ENCODE measurements around the gene LRFN5. TPM values are rescaled to one million over a fixed set of nuclear protein-coding genes. Genes with fewer than 3 reads are reported as not detected.

LRFN5 gene
- total and polyA plus RNA-seq, 7 experiments from 2014 or later: not detected

- POLR2A ChIA-PET: no interaction called here
- no peaks in the 10 kb centered on the region for H3K36me3 ChIP-seq (ENCODE audit: control insufficient read depth in 2 of 3, insufficient read depth in 3 of 3, low read length in 3 of 3)
- Mint-ChIP-seq H3K27me3 (peaks cover 0 to 12% (median 9%) of the 10 kb centered on the region in 5 donors), H3K9me3 (no peaks in the 10 kb centered on the region), H3K36me3 (no peaks in the 10 kb centered on the region), H3K4me3 (no peak overlapping the region), H3K27ac (no peak overlapping the region), H3K4me1 (no peaks in the 10 kb centered on the region)
- intact Hi-C loops (cut with micrococcal nuclease): no loop called here
- ATAC-seq: no peak
- DNase-seq: no peak
- no peaks in the 10 kb centered on the region for H3K9me3 ChIP-seq (ENCODE audit: control insufficient read depth in 2 of 3, low read length in 3 of 3)
- CTCF ChIA-PET: no interaction called here
- no peaks in the 10 kb centered on the region for H3K27me3 ChIP-seq (ENCODE audit: control insufficient read depth in 2 of 2, insufficient read depth in 2 of 2, low read length in 2 of 2)
- no peak overlapping the region for H3K4me3 ChIP-seq (ENCODE audit: low read length)
- H3K27ac ChIP-seq (ENCODE audit: low read depth, low read length): no peak overlapping the region
- no peaks in the 10 kb centered on the region for H3K4me1 ChIP-seq (ENCODE audit: control insufficient read depth in 2 of 2, insufficient read depth in 2 of 2, low read length in 2 of 2)
These were observed 27.6 kb downstream of the LRFN5 start for GRCh38 chr14:41634286-41634685.

GRCh38 chr14:41636492-41637392, 30.1 kb downstream of the LRFN5 start:
- ATAC-seq: no peak
- CTCF ChIA-PET: no interaction called here
- Mint-ChIP-seq H3K36me3 (no peaks in the 10 kb centered on the region), H3K4me1 (no peaks in the 10 kb centered on the region), H3K27me3 (peaks cover 0 to 6% (median 3%) of the 10 kb centered on the region in 5 donors), H3K4me3 (no peak overlapping the region), H3K27ac (no peak overlapping the region), H3K9me3 (no peaks in the 10 kb centered on the region)
- Histone ChIP-seq H3K4me1 (ENCODE audit: control insufficient read depth in 2 of 2, insufficient read depth in 2 of 2, low read length in 2 of 2) (no peaks in the 10 kb centered on the region), H3K36me3 (ENCODE audit: control insufficient read depth in 2 of 3, insufficient read depth in 3 of 3, low read length in 3 of 3) (no peaks in the 10 kb centered on the region), H3K4me3 (ENCODE audit: low read length) (no peak overlapping the region), H3K27ac (ENCODE audit: low read depth, low read length) (no peak overlapping the region), H3K9me3 (ENCODE audit: control insufficient read depth in 2 of 3, low read length in 3 of 3) (no peaks in the 10 kb centered on the region), H3K27me3 (ENCODE audit: control insufficient read depth in 2 of 2, insufficient read depth in 2 of 2, low read length in 2 of 2) (no peaks in the 10 kb centered on the region)
- intact Hi-C loops (cut with micrococcal nuclease): no loop called here
- POLR2A ChIA-PET: no interaction called here
- no peak for DNase-seq

DNA sequence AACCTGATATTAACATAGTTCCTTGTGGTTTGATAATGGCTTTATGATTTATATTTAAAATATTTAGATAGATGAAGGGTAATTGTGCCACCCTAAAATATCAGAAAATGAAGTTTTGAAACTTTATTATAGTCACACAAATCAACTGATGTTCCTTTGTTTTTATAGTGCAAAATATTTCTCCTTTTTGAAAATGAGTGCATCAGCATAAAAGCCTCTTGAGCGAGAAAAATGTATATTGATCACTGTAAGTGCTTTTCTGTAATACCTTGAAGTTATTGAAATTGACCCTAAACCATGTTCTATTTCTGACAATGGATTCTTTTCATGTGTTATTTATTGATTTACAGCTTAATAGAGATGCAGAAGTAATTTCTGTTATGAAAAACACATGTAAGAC, 35.0 kb downstream of the LRFN5 start:
- Mint-ChIP-seq H3K27me3 (peaks cover 0 to 5% (median 0%) of the 10 kb centered on the region in 5 donors), H3K9me3 (no peaks in the 10 kb centered on the region), H3K27ac (no peak overlapping the region), H3K36me3 (no peaks in the 10 kb centered on the region), H3K4me1 (no peaks in the 10 kb centered on the region), H3K4me3 (no peak overlapping the region)
- H3K4me3 ChIP-seq (ENCODE audit: low read length): no peak overlapping the region
- ChIA-PET POLR2A (no interaction called here), CTCF (no interaction called here)
- DNase-seq (no peak), ATAC-seq (no peak)
- intact Hi-C loops (cut with micrococcal nuclease): no loop called here
- H3K36me3 ChIP-seq (ENCODE audit: control insufficient read depth in 2 of 3, insufficient read depth in 3 of 3, low read length in 3 of 3): no peaks in the 10 kb centered on the region
- H3K4me1 ChIP-seq (ENCODE audit: control insufficient read depth in 2 of 2, insufficient read depth in 2 of 2, low read length in 2 of 2): no peaks in the 10 kb centered on the region
- H3K27ac ChIP-seq (ENCODE audit: low read depth, low read length): no peak overlapping the region
- H3K9me3 ChIP-seq (ENCODE audit: control insufficient read depth in 2 of 3, low read length in 3 of 3): no peaks in the 10 kb centered on the region
- no peaks in the 10 kb centered on the region for H3K27me3 ChIP-seq (ENCODE audit: control insufficient read depth in 2 of 2, insufficient read depth in 2 of 2, low read length in 2 of 2)

DNA sequence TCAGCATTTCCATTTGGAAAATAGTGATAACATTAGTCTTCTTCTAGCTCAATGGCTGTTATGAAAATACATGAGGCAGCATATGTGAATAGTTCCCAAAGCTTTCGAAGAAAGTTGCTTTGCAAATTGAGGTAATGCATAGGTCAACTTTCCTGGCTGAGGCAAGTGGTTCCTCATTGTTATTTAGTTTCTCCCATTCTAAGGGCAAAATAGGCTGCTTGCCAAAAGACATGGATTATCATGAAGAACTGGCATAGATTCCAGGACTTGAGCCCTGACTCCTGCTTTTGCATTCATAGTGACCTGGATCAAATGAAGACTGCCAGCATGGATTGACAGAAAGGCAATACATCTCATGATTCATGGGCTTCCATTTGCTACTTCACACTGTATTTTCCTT, 35.7 kb downstream of the LRFN5 start:
- CTCF ChIA-PET: no interaction called here

DNA sequence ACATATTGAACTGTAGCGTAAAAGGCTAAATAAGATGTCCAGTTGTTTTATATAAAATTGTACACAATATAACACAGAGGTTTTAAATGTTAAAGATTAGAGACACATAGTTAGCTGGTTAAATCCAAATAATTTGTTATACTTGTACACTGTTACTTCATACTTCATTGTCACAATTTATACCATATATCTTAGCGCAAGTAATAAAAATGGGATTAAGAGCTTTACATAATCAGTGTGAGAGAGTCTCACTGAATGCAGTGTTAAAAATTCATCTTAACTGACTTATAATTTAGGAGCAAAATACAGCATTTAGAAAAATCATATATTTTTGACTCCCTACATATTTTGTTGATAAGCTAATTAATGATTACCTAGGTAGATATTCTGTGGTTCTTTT, 36.1 kb downstream of the LRFN5 start:
- Mint-ChIP-seq H3K9me3 (peaks cover 0 to 8% (median 0%) of the 10 kb centered on the region in 11 donors), H3K4me1 (no peaks in the 10 kb centered on the region), H3K36me3 (no peaks in the 10 kb centered on the region), H3K4me3 (no peak overlapping the region), H3K27ac (no peak overlapping the region), H3K27me3 (peaks cover 0 to 8% (median 5%) of the 10 kb centered on the region in 5 donors)
- ChIA-PET POLR2A (no interaction called here), CTCF (no interaction called here)
- ATAC-seq (no peak), DNase-seq (no peak)
- H3K27me3 ChIP-seq (ENCODE audit: control insufficient read depth in 2 of 2, insufficient read depth in 2 of 2, low read length in 2 of 2): no peaks in the 10 kb centered on the region
- H3K36me3 ChIP-seq (ENCODE audit: control insufficient read depth in 2 of 3, insufficient read depth in 3 of 3, low read length in 3 of 3): no peaks in the 10 kb centered on the region
- intact Hi-C loops (cut with micrococcal nuclease): no loop called here
- H3K4me3 ChIP-seq (ENCODE audit: low read length): no peak overlapping the region
- H3K27ac ChIP-seq (ENCODE audit: low read depth, low read length): no peak overlapping the region
- H3K9me3 ChIP-seq (ENCODE audit: control insufficient read depth in 2 of 3, low read length in 3 of 3): no peaks in the 10 kb centered on the region
- H3K4me1 ChIP-seq (ENCODE audit: control insufficient read depth in 2 of 2, insufficient read depth in 2 of 2, low read length in 2 of 2): no peaks in the 10 kb centered on the region

More for the DNA sequence above, 35.7 kb downstream of the LRFN5 start:
- Mint-ChIP-seq H3K36me3 (no peaks in the 10 kb centered on the region), H3K4me1 (no peaks in the 10 kb centered on the region), H3K4me3 (no peak overlapping the region), H3K27me3 (peaks cover 0 to 5% (median 3%) of the 10 kb centered on the region in 5 donors), H3K9me3 (peaks cover 0 to 4% (median 0%) of the 10 kb centered on the region in 11 donors), H3K27ac (no peak overlapping the region)
- no peaks in the 10 kb centered on the region for H3K9me3 ChIP-seq (ENCODE audit: control insufficient read depth in 2 of 3, low read length in 3 of 3)
- H3K36me3 ChIP-seq (ENCODE audit: control insufficient read depth in 2 of 3, insufficient read depth in 3 of 3, low read length in 3 of 3): no peaks in the 10 kb centered on the region
- no peak overlapping the region for H3K4me3 ChIP-seq (ENCODE audit: low read length)
- no peaks in the 10 kb centered on the region for H3K27me3 ChIP-seq (ENCODE audit: control insufficient read depth in 2 of 2, insufficient read depth in 2 of 2, low read length in 2 of 2)
- DNase-seq: no peak
- no peak for ATAC-seq
- H3K4me1 ChIP-seq (ENCODE audit: control insufficient read depth in 2 of 2, insufficient read depth in 2 of 2, low read length in 2 of 2): no peaks in the 10 kb centered on the region
- H3K27ac ChIP-seq (ENCODE audit: low read depth, low read length): no peak overlapping the region
- POLR2A ChIA-PET: no interaction called here
- intact Hi-C loops (cut with micrococcal nuclease): no loop called here

- Histone ChIP-seq H3K9me3 (ENCODE audit: control insufficient read depth in 2 of 3, low read length in 3 of 3) (no peaks in the 10 kb centered on the region), H3K4me1 (ENCODE audit: control insufficient read depth in 2 of 2, insufficient read depth in 2 of 2, low read length in 2 of 2) (no peaks in the 10 kb centered on the region), H3K27me3 (ENCODE audit: control insufficient read depth in 2 of 2, insufficient read depth in 2 of 2, low read length in 2 of 2) (no peaks in the 10 kb centered on the region), H3K36me3 (ENCODE audit: control insufficient read depth in 2 of 3, insufficient read depth in 3 of 3, low read length in 3 of 3) (no peaks in the 10 kb centered on the region), H3K4me3 (ENCODE audit: low read length) (no peak overlapping the region), H3K27ac (ENCODE audit: low read depth, low read length) (no peak overlapping the region)
- DNase-seq (no peak), ATAC-seq (no peak)
- ChIA-PET POLR2A (no interaction called here), CTCF (no interaction called here)
- Mint-ChIP-seq H3K36me3 (no peaks in the 10 kb centered on the region), H3K4me1 (no peaks in the 10 kb centered on the region), H3K4me3 (no peak overlapping the region), H3K9me3 (peaks cover 0 to 8% (median 0%) of the 10 kb centered on the region in 11 donors), H3K27me3 (peaks cover 0 to 8% (median 5%) of the 10 kb centered on the region in 5 donors), H3K27ac (no peak overlapping the region)
- intact Hi-C loops (cut with micrococcal nuclease): no loop called here
These were observed 37.9 kb downstream of the LRFN5 start for GRCh38 chr14:41644606-41645005.

DNA sequence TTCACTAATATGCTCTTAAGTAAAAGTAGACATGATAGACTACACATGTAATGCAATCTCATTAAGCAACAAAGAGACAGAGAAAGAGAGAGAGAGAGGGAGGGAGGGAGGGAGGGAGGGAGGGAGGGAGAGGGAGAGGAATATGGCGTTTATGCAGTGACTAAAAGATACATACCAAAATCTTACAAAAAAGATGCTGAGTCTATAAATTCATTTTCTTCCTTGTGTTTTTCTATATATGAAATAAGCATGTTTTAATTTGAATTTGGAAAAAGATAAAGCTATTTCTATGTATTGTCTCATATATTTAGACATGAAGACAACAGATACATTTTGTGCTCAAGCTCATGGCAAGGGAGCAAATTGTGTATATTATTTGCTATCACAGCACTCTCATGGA, 44.1 kb downstream of the LRFN5 start:
- DNase-seq: no peak
- no peaks in the 10 kb centered on the region for H3K36me3 ChIP-seq (ENCODE audit: control insufficient read depth in 2 of 3, insufficient read depth in 3 of 3, low read length in 3 of 3)
- Mint-ChIP-seq H3K27me3 (peaks cover 0 to 6% (median 0%) of the 10 kb centered on the region in 5 donors), H3K4me1 (no peaks in the 10 kb centered on the region), H3K27ac (no peak overlapping the region), H3K4me3 (no peak overlapping the region), H3K36me3 (no peaks in the 10 kb centered on the region), H3K9me3 (peaks cover 0 to 8% (median 2%) of the 10 kb centered on the region in 11 donors)
- no peak overlapping the region for H3K4me3 ChIP-seq (ENCODE audit: low read length)
- CTCF ChIA-PET: no interaction called here
- no peaks in the 10 kb centered on the region for H3K9me3 ChIP-seq (ENCODE audit: control insufficient read depth in 2 of 3, low read length in 3 of 3)
- no peaks in the 10 kb centered on the region for H3K4me1 ChIP-seq (ENCODE audit: control insufficient read depth in 2 of 2, insufficient read depth in 2 of 2, low read length in 2 of 2)
- no peak for ATAC-seq
- intact Hi-C loops (cut with micrococcal nuclease): no loop called here
- no peak overlapping the region for H3K27ac ChIP-seq (ENCODE audit: low read depth, low read length)
- no peaks in the 10 kb centered on the region for H3K27me3 ChIP-seq (ENCODE audit: control insufficient read depth in 2 of 2, insufficient read depth in 2 of 2, low read length in 2 of 2)
- POLR2A ChIA-PET: no interaction called here

Measured in naive thymus-derived CD4-positive, alpha-beta T cell (primary cell).